Pons (tissue), 1 donor: ENCODE results near the gene CDC5L.
A peak's percentile ranks its signal among the peaks of the same experiment; 100 is the strongest.

ENCODE experiments used
- DNase-seq: peaks from one replicate; pipeline ENCODE4 v3.0.0-alpha.2; 2016; ENCODE audit warnings: low spot score

The CDC5L gene

GRCh38 chr6:44373787-44374186, 13.7 kb upstream of the CDC5L start:
- no peak for DNase-seq

GRCh38 chr6:44375071-44375470, 12.4 kb upstream of the CDC5L start:
- DNase-seq = no peak

- no peak for DNase-seq
These were observed 10.0 kb upstream of the CDC5L start for GRCh38 chr6:44377484-44377883.

GRCh38 chr6:44377971-44378370, 9.5 kb upstream of the CDC5L start:
- DNase-seq = no peak

- peak; percentile 85 for DNase-seq
These were observed 5.8 kb upstream of the CDC5L start for GRCh38 chr6:44381739-44382138.

- DNase-seq = no peak
These were observed 1.1 kb upstream of the CDC5L start for GRCh38 chr6:44386364-44386928.

GRCh38 chr6:44386929-44387345, 569 bp upstream of the CDC5L start:
- no peak for DNase-seq

GRCh38 chr6:44388135-44388487, 605 bp downstream of the CDC5L start:
- peak; percentile 50 for DNase-seq

- no peak for DNase-seq
These were observed 1.4 kb downstream of the CDC5L start for GRCh38 chr6:44388887-44389286.

GRCh38 chr6:44390158-44390683, 2.7 kb downstream of the CDC5L start:
- no peak for DNase-seq

- DNase-seq = no peak
These were observed 8.0 kb downstream of the CDC5L start for GRCh38 chr6:44395501-44395900.

- DNase-seq = peak; percentile 73
These were observed 9.5 kb downstream of the CDC5L start for GRCh38 chr6:44396968-44397367.

- peak; percentile 45 for DNase-seq
These were observed 10.1 kb downstream of the CDC5L start for GRCh38 chr6:44397424-44398164.

GRCh38 chr6:44399991-44400390, 12.5 kb downstream of the CDC5L start:
- no peak for DNase-seq

- DNase-seq = no peak
These were observed 13.1 kb downstream of the CDC5L start for GRCh38 chr6:44400572-44400971.

- no peak for DNase-seq
These were observed 13.6 kb downstream of the CDC5L start for GRCh38 chr6:44401138-44401537.

GRCh38 chr6:44404022-44404714, 16.7 kb downstream of the CDC5L start:
- no peak for DNase-seq

- no peak for DNase-seq
These were observed 17.2 kb downstream of the CDC5L start for GRCh38 chr6:44404715-44405099.

- DNase-seq = no peak
These were observed 20.6 kb downstream of the CDC5L start for GRCh38 chr6:44407951-44408670.

- DNase-seq = no peak
These were observed 21.8 kb downstream of the CDC5L start for GRCh38 chr6:44409207-44409794.

GRCh38 chr6:44410363-44410762, 22.9 kb downstream of the CDC5L start:
- DNase-seq = no peak

GRCh38 chr6:44411141-44411540, 23.6 kb downstream of the CDC5L start:
- no peak for DNase-seq
